OCI-LY1 (cell line): ENCODE measurements around the gene TPM3.

Source experiments
- H2AFZ ChIP-seq: fragments of 200-600 bp; sonication (generic), shearing (Covaris generic); 2 replicates; pipeline ENCODE4 v1.6.0; 2014; ENCODE audit warnings: antibody characterized with exemption, mild to moderate bottlenecking, low read length
- H3F3A ChIP-seq: fragments of 200-600 bp; sonication (generic), shearing (Covaris generic); 2 replicates; pipeline ENCODE4 v1.6.0; 2014; ENCODE audit warnings: mild to moderate bottlenecking, antibody characterized with exemption, low read length, moderate library complexity; ENCODE audit not compliant: insufficient read depth
- H3K27ac ChIP-seq: fragments of 200-600 bp; sonication (generic); 2 replicates; pipeline ENCODE4 v1.5.1; 2014; ENCODE audit warnings: low read length, mixed run types, mild to moderate bottlenecking, low read depth; ENCODE audit not compliant: poor library complexity, severe bottlenecking
- H3K27me3 ChIP-seq: fragments of 200-600 bp; sonication (generic); 2 replicates; pipeline ENCODE4 v1.6.0; 2014; ENCODE audit warnings: antibody characterized with exemption, mild to moderate bottlenecking, low read length, moderate library complexity; ENCODE audit not compliant: insufficient read depth
- H3K36me3 ChIP-seq: fragments of 200-600 bp; sonication (generic); 2 replicates; pipeline ENCODE4 v1.6.1; 2014; ENCODE audit warnings: mild to moderate bottlenecking, antibody characterized with exemption, low read length, moderate library complexity, mixed read lengths; ENCODE audit not compliant: insufficient read depth
- H3K4me1 ChIP-seq: fragments of 200-600 bp; sonication (generic); 2 replicates; pipeline ENCODE4 v1.5.1; 2014; ENCODE audit warnings: mild to moderate bottlenecking, low read length, moderate library complexity; ENCODE audit not compliant: insufficient read depth, severe bottlenecking
- H3K4me2 ChIP-seq: fragments of 200-600 bp; sonication (generic), shearing (Covaris generic); 2 replicates; pipeline ENCODE4 v1.6.1; 2014; ENCODE audit warnings: low read length
- H3K4me3 ChIP-seq: fragments of 200-600 bp; sonication (generic); 2 replicates; pipeline ENCODE4 v1.5.1; 2014; ENCODE audit warnings: low read length, low read depth, mild to moderate bottlenecking, mixed read lengths; ENCODE audit not compliant: poor library complexity, severe bottlenecking
- H3K79me2 ChIP-seq: fragments of 200-600 bp; shearing (Covaris generic); 2 replicates; pipeline ENCODE4 v1.6.1; 2016; ENCODE audit warnings: mixed run types, low read length, mixed read lengths; ENCODE audit not compliant: insufficient read depth
- H3K9ac ChIP-seq: fragments of 200-600 bp; sonication (generic), shearing (Covaris generic); 2 replicates; pipeline ENCODE4 v1.6.1; 2014; ENCODE audit warnings: mild to moderate bottlenecking, low read length, mixed read lengths
- H3K9me2 ChIP-seq: fragments of 200-600 bp; sonication (generic), shearing (Covaris generic); 2 replicates; pipeline ENCODE4 v1.6.1; 2014; ENCODE audit warnings: low read depth, mild to moderate bottlenecking, low read length, mixed read lengths
- H3K9me3 ChIP-seq: fragments of 200-600 bp; shearing (Covaris generic); 2 replicates; pipeline ENCODE4 v1.6.1; 2014; ENCODE audit warnings: low read length, mixed read lengths
- H4K20me1 ChIP-seq: fragments of 200-600 bp; sonication (generic), shearing (Covaris generic); 2 replicates; pipeline ENCODE4 v1.6.0; 2016; ENCODE audit warnings: mild to moderate bottlenecking, low read length; ENCODE audit not compliant: insufficient read depth
- CTCF ChIP-seq: fragments of 200-600 bp; sonication (generic), shearing (Covaris generic); IDR thresholded peaks from 2 replicates; pipeline ENCODE4 v1.5.1; 2017; ENCODE audit warnings: mild to moderate bottlenecking, antibody characterized with exemption, low read length, moderate library complexity, mixed read lengths
- EZH2 ChIP-seq: fragments of 200-600 bp; sonication (generic), shearing (Covaris generic); IDR thresholded peaks from 2 replicates; pipeline ENCODE4 v1.8.0; 2017; ENCODE audit warnings: borderline replicate concordance, mixed run types, mild to moderate bottlenecking, antibody characterized with exemption, low read length, moderate library complexity, mixed read lengths

The TPM3 gene

GRCh38 chr1:154222518-154222917 lies 30.6 kb upstream of the TPM3 start:
- Histone ChIP-seq H3K9ac (peak overlapping the region; percentile 84; the same call in 1 of the 2 replicates), H3F3A (no peaks in the 10 kb centered on the region), H3K4me3 (peak overlapping the region; percentile 91), H3K9me3 (no peaks in the 10 kb centered on the region), H3K36me3 (peaks cover 75% of the 10 kb centered on the region), H3K79me2 (peaks cover 82% of the 10 kb centered on the region), H3K9me2 (no peaks in the 10 kb centered on the region), H2AFZ (no peak overlapping the region), H4K20me1 (no peaks in the 10 kb centered on the region), H3K4me2 (peak overlapping the region; percentile 84), H3K4me1 (peaks cover 46% of the 10 kb centered on the region), H3K27me3 (no peaks in the 10 kb centered on the region), H3K27ac (no peak overlapping the region)
- no peak for TF ChIP-seq EZH2
- no peak for TF ChIP-seq CTCF

- Histone ChIP-seq H3K4me2 (peak overlapping the region; percentile 84), H3K27ac (peak overlapping the region; percentile 44), H3K9me2 (no peaks in the 10 kb centered on the region), H3K9ac (peak overlapping the region; percentile 84), H3F3A (no peaks in the 10 kb centered on the region), H3K36me3 (peaks cover 75% of the 10 kb centered on the region), H3K27me3 (no peaks in the 10 kb centered on the region), H3K79me2 (peaks cover 82% of the 10 kb centered on the region), H3K4me1 (peaks cover 46% of the 10 kb centered on the region), H2AFZ (no peak overlapping the region), H3K4me3 (peak overlapping the region; percentile 91), H4K20me1 (no peaks in the 10 kb centered on the region), H3K9me3 (no peaks in the 10 kb centered on the region)
- TF ChIP-seq CTCF (no peak), EZH2 (no peak)
Observed at GRCh38 chr1:154221278-154222001, 29.5 kb upstream of the TPM3 start.

GRCh38 chr1:154220970-154221277 lies 29.0 kb upstream of the TPM3 start:
- H3K9me2 ChIP-seq = no peaks in the 10 kb centered on the region
- no peak overlapping the region for H2AFZ ChIP-seq
- TF ChIP-seq CTCF = no peak
- TF ChIP-seq EZH2 = no peak
- peak overlapping the region; percentile 84 for H3K9ac ChIP-seq
- peak overlapping the region; percentile 44 for H3K27ac ChIP-seq
- H3F3A ChIP-seq = no peaks in the 10 kb centered on the region
- H3K36me3 ChIP-seq = peaks cover 70% of the 10 kb centered on the region
- peak overlapping the region; percentile 84 for H3K4me2 ChIP-seq
- peaks cover 46% of the 10 kb centered on the region for H3K4me1 ChIP-seq
- no peaks in the 10 kb centered on the region for H3K27me3 ChIP-seq
- no peaks in the 10 kb centered on the region for H4K20me1 ChIP-seq
- peak overlapping the region; percentile 91 for H3K4me3 ChIP-seq
- no peaks in the 10 kb centered on the region for H3K9me3 ChIP-seq
- peaks cover 78% of the 10 kb centered on the region for H3K79me2 ChIP-seq
